HEK293 (cell line): ENCODE data around the gene WASHC4.

Source experiments
- SP2 ChIP-seq: fragments of 450-650 bp; formaldehyde crosslinking; IDR thresholded peaks from 2 replicates; pipeline ENCODE4 v1.5.1; 2016; ENCODE audit warnings: missing biosample characterization, missing genetic modification characterization
- TF ChIP-seq, protein P1 (sequence below): fragments of 450-650 bp; formaldehyde crosslinking; IDR thresholded peaks from 2 replicates; pipeline ENCODE4 v1.5.1; 2016; ENCODE audit warnings: missing biosample characterization, missing genetic modification characterization

DNA sequence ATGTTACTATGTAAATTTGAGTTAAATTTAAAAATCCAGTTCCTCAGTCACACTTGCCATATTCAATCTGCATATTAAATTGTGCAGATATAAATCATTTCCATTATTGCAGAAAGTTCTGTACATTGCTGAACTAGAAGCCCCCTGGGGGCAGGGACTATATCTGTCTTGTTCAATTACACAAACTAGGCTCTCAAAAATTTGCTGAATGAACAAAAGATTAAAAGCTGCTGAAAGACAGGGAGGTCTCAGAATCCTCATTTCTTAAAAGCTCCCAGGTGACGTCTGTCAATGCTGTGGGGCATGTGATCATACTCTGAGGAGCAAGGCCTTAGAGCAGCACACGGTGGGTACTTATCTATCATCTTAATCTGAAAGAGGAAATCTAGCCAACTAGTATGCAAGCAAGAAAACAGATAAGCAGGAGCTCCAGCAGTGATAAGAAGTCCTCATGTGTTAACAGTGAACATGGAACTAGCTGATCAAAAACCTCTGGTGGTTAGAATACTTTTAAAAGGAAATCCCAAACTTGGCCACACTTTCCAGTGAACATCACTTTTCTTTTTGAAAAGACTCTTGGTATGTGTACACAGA lies 68.0 kb downstream of the WASHC4 start:
- TF ChIP-seq, protein P1, sequence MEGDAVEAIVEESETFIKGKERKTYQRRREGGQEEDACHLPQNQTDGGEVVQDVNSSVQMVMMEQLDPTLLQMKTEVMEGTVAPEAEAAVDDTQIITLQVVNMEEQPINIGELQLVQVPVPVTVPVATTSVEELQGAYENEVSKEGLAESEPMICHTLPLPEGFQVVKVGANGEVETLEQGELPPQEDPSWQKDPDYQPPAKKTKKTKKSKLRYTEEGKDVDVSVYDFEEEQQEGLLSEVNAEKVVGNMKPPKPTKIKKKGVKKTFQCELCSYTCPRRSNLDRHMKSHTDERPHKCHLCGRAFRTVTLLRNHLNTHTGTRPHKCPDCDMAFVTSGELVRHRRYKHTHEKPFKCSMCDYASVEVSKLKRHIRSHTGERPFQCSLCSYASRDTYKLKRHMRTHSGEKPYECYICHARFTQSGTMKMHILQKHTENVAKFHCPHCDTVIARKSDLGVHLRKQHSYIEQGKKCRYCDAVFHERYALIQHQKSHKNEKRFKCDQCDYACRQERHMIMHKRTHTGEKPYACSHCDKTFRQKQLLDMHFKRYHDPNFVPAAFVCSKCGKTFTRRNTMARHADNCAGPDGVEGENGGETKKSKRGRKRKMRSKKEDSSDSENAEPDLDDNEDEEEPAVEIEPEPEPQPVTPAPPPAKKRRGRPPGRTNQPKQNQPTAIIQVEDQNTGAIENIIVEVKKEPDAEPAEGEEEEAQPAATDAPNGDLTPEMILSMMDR (tag by site-specific recombination), result no peak
- no peak for TF ChIP-seq SP2 (tag by site-specific recombination)
